SK-N-SH (cell line): ENCODE results near the gene HTT. TPM values are rescaled to one million over a fixed set of nuclear protein-coding genes. Genes with fewer than 3 reads are reported as not detected.

Experiments
- CTCF ChIA-PET: fragments of 300-600, 350-600 bp; formaldehyde crosslinking; extraction: SDS; loops from one replicate; lab custom pipeline; 2021; lab: Yijun Ruan, JAX
- POLR2A ChIA-PET: fragments of 350-600 bp; sonication (Branson Sonifier 250); formaldehyde crosslinking; extraction: SDS; loops from one replicate; lab custom pipeline; 2020; ENCODE audit warnings: antibody characterized with exemption, inconsistent platforms; lab: Yijun Ruan, JAX
- DNase-seq: peaks from one replicate; pipeline ENCODE4 v3.0.0; 2012
- H2AFZ ChIP-seq: fragments of 200-600 bp; sonication (generic); 2 replicates; pipeline ENCODE4 v1.8.1; 2016; ENCODE audit warnings: antibody characterized with exemption, mild to moderate bottlenecking, low read depth
- H3F3A ChIP-seq: fragments of 200-600 bp; sonication (generic); replicated peaks from 2 replicates; pipeline ENCODE3; 2016; ENCODE audit warnings: antibody characterized with exemption, mild to moderate bottlenecking; ENCODE audit not compliant: insufficient read depth
- H3K27ac ChIP-seq, 2 experiments: fragments of 200-500 bp in 1 of 2; fragments of 200-600 bp in 1 of 2; sonication (Bioruptor generic) in 1 of 2; sonication (generic), shearing (Covaris generic) in 1 of 2; 2 replicates each; pipeline versions ENCODE4 v1.5.1 to v1.6.1; 2014 to 2016; ENCODE audit warnings: low read depth in 2 of 2, inconsistent platforms in 1 of 2, low read length in 1 of 2, mild to moderate bottlenecking in 1 of 2, mixed read lengths in 1 of 2
- H3K27me3 ChIP-seq: fragments of 200-600 bp; sonication (generic), shearing (Covaris generic); 2 replicates; pipeline ENCODE4 v1.6.1; 2016; ENCODE audit warnings: mixed run types; ENCODE audit not compliant: insufficient read depth
- H3K36me3 ChIP-seq, 2 experiments: fragments of 200-500 bp in 1 of 2; fragments of 200-600 bp in 1 of 2; sonication (Bioruptor generic) in 1 of 2; sonication (generic) in 1 of 2; replicated peaks in 1 of 2; 2 replicates each; pipeline versions ENCODE3 to v1.5.1; 2014 to 2016; ENCODE audit warnings: low read length in 1 of 2, mild to moderate bottlenecking in 1 of 2; ENCODE audit not compliant: insufficient read depth in 2 of 2, control insufficient read depth in 1 of 2
- H3K4me1 ChIP-seq, 2 experiments: fragments of 200-500 bp in 1 of 2; fragments of 200-600 bp in 1 of 2; sonication (Bioruptor generic) in 1 of 2; sonication (generic), shearing (Covaris generic) in 1 of 2; 2 replicates each; pipeline versions ENCODE4 v1.5.1 to v1.6.1; 2014 to 2016; ENCODE audit warnings: low read depth in 1 of 2, low read length in 1 of 2, mixed run types in 1 of 2; ENCODE audit not compliant: insufficient read depth in 2 of 2, control insufficient read depth in 1 of 2
- H3K4me2 ChIP-seq: fragments of 200-600 bp; sonication (generic), shearing (Covaris generic); 2 replicates; pipeline ENCODE4 v1.6.1; 2017; ENCODE audit warnings: mixed run types
- H3K4me3 ChIP-seq, 2 experiments: fragments of 200-500 bp in 1 of 2; fragments of 200-600 bp in 1 of 2; sonication (Bioruptor generic) in 1 of 2; sonication (generic), shearing (Covaris generic) in 1 of 2; 2 replicates each; pipeline versions ENCODE4 v1.5.1 to v1.8.1; 2014 to 2016; ENCODE audit warnings: low read depth in 2 of 2, inconsistent platforms in 1 of 2, low read length in 1 of 2, mild to moderate bottlenecking in 1 of 2, mixed read lengths in 1 of 2, moderate library complexity in 1 of 2
- H3K79me2 ChIP-seq: fragments of 200-600 bp; sonication (generic); 2 replicates; pipeline ENCODE4 v1.8.1; 2017; ENCODE audit warnings: mild to moderate bottlenecking; ENCODE audit not compliant: insufficient read depth
- H3K9ac ChIP-seq: fragments of 200-600 bp; sonication (generic); 2 replicates; pipeline ENCODE4 v1.6.1; 2017; ENCODE audit warnings: mixed run types
- H3K9me2 ChIP-seq: fragments of 200-600 bp; sonication (generic); 2 replicates; pipeline ENCODE4 v1.6.1; 2017; ENCODE audit warnings: mixed run types
- H3K9me3 ChIP-seq: fragments of 200-600 bp; sonication (generic); 2 replicates; pipeline ENCODE4 v1.6.1; 2017; ENCODE audit warnings: mixed run types, mild to moderate bottlenecking, moderate library complexity
- H4K20me1 ChIP-seq: fragments of 200-600 bp; sonication (generic); 2 replicates; pipeline ENCODE4 v1.6.1; 2017; ENCODE audit warnings: mild to moderate bottlenecking, mixed run types; ENCODE audit not compliant: insufficient read depth
- EP300 ChIP-seq, 2 experiments: IDR thresholded peaks; 2 replicates each; pipeline versions ENCODE4 v1.4.0 to v1.6.1; 2012; ENCODE audit warnings: borderline replicate concordance in 1 of 2, low read depth in 1 of 2, low read length in 1 of 2
- FOSL2 ChIP-seq: IDR thresholded peaks from 2 replicates; pipeline ENCODE4 v1.4.0; 2012; ENCODE audit warnings: low read depth, mild to moderate bottlenecking, moderate library complexity, borderline replicate concordance
- MXI1 ChIP-seq: IDR thresholded peaks from 2 replicates; pipeline ENCODE4 v1.6.1; 2012; ENCODE audit warnings: mild to moderate bottlenecking, low read depth, low read length, improper control_type of control experiment
- NRF1 ChIP-seq: IDR thresholded peaks from 2 replicates; pipeline ENCODE4 v1.6.1; 2012; ENCODE audit warnings: low read depth, mild to moderate bottlenecking, low read length
- POLR2AphosphoS5 ChIP-seq: IDR thresholded peaks from 2 replicates; pipeline ENCODE4 v1.6.1; 2012; ENCODE audit warnings: low read depth, low read length
- RAD21 ChIP-seq: IDR thresholded peaks from 2 replicates; pipeline ENCODE4 v1.6.1; 2012; ENCODE audit warnings: mild to moderate bottlenecking, low read length
- WGBS: methylation state at CpG from one replicate; pipeline ENCODE4 v1.1.6; 2017; ENCODE audit warnings: low lambda C conversion rate; 5-methylcytosine and 5-hydroxymethylcytosine counted together
- polyA plus RNA-seq, 3 experiments: library from polyadenylated mRNA; depleted of rRNA; stranded (reverse); fragments of >200 nt; gene quantifications; 2 replicates each; pipeline ENCODE4 v1.2.3, GENCODE V29; 2012
- TF ChIP-seq, protein P1 (sequence below): IDR thresholded peaks from 2 replicates; pipeline ENCODE4 v1.6.1; 2012; ENCODE audit warnings: mild to moderate bottlenecking, low read depth, low read length, moderate library complexity
- TF ChIP-seq, protein P2 (sequence below): fragments of 150-350 bp; IDR thresholded peaks from 2 replicates; pipeline ENCODE4 v1.6.1; 2016; ENCODE audit warnings: mild to moderate bottlenecking, low read depth, low read length
- TF ChIP-seq, protein P3 (sequence below): IDR thresholded peaks from 2 replicates; pipeline ENCODE4; 2012
- TF ChIP-seq, protein P4 (sequence below): IDR thresholded peaks from 2 replicates; pipeline ENCODE4 v1.4.0; 2012; ENCODE audit warnings: low read depth
- TF ChIP-seq, protein P5 (sequence below): fragments of 200-600 bp; sonication (generic); IDR thresholded peaks from 2 replicates; pipeline ENCODE4 v1.6.1; 2017; ENCODE audit warnings: antibody characterized with exemption, mild to moderate bottlenecking, moderate library complexity

The HTT gene
- polyA plus RNA-seq, 1 of the 3 experiments (the other 2 are of a cell fraction) = 11.3 TPM

DNA sequence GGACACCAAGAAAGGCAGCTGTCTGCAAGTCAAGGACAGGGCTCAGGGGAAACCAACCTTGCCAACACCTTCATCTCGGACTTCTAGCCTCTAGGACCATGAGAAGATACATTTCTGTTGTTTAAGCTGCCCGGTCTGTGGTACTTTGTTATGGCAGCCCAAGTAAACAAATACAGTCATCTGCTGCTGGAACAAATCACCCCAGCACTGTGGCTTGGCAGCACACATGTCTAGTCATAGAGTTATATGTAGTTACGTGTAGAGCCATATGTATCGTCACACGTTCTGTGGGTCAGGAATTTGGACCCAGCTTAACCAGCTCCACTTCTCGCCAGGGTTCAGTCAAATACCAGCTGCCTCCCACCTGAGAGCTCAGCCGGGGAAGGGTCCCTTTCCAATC is 2.7 kb upstream of the HTT start:
- DNase-seq = no peak
- peaks cover 8% of the 10 kb centered on the region for H3F3A ChIP-seq
- peaks cover 16% of the 10 kb centered on the region for H3K79me2 ChIP-seq
- POLR2A ChIA-PET = no interaction called here
- no peak for TF ChIP-seq FOSL2
- CTCF ChIA-PET = interaction anchor here (0.8 to 1.5 kb wide), 2 partner anchors 16 to 24 kb away, joined by 4 to 6 read pairs; no protein-coding TSS in a partner anchor
- peak overlapping the region; percentile 65; the same call in 1 of the 2 replicates for H2AFZ ChIP-seq
- no peaks in the 10 kb centered on the region for H3K9me3 ChIP-seq
- WGBS = 83% methylated on average over 5 of the region's 7 CpGs
- H3K9me2 ChIP-seq = no peaks in the 10 kb centered on the region
- H3K27me3 ChIP-seq = no peaks in the 10 kb centered on the region
- peaks cover 13% of the 10 kb centered on the region for H4K20me1 ChIP-seq
- H3K36me3 ChIP-seq = no peaks in the 10 kb centered on the region
- no peak overlapping the region for H3K27ac ChIP-seq
- H3K4me2 ChIP-seq = no peak overlapping the region
- peaks cover 5 to 15% of the 10 kb centered on the region in 2 experiments; a peak in 3 of 4 replicates for H3K4me1 ChIP-seq
- H3K9ac ChIP-seq = no peak overlapping the region
- no peak overlapping the region for H3K4me3 ChIP-seq

DNA sequence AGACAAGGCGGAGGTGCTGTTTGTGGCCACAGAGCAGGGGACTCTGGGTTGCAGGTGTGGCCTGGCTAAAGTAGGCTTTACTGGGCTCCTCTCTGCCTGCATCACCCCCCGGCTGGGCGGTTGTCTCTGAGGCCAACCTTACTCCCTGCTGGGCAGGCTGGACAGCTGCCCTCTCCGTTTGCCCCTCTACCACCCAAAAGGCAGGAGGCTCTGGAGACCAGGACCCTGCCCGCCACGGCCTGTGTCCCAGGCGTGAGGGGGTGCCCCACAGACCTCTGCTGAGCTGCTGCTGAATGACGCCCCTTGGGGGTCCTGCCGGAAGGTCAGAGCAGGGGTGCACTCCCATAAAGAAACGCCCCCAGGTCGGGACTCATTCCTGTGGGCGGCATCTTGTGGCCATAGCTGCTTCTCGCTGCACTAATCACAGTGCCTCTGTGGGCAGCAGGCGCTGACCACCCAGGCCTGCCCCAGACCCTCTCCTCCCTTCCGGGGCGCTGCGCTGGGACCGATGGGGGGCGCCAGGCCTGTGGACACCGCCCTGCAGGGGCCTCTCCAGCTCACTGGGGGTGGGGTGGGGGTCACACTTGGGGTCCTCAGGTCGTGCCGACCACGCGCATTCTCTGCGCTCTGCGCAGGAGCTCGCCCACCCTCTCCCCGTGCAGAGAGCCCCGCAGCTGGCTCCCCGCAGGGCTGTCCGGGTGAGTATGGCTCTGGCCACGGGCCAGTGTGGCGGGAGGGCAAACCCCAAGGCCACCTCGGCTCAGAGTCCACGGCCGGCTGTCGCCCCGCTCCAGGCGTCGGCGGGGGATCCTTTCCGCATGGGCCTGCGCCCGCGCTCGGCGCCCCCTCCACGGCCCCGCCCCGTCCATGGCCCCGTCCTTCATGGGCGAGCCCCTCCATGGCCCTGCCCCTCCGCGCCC is 1.1 kb upstream of the HTT start:
- Histone ChIP-seq H3K9me3 (no peaks in the 10 kb centered on the region), H3K27me3 (no peaks in the 10 kb centered on the region), H3F3A (peaks cover 8% of the 10 kb centered on the region), H2AFZ (peak overlapping the region; percentile 92), H3K4me1 (peaks cover 6 to 15% of the 10 kb centered on the region in 2 experiments; a peak in 3 of 4 replicates)
- POLR2A ChIA-PET = interaction anchor here (0.6 to 0.8 kb wide), 2 partner anchors 11 to 345 kb away, joined by 3 to 4 read pairs; no protein-coding TSS in a partner anchor
- peak; percentile 59 for DNase-seq
- TF ChIP-seq, protein P1, sequence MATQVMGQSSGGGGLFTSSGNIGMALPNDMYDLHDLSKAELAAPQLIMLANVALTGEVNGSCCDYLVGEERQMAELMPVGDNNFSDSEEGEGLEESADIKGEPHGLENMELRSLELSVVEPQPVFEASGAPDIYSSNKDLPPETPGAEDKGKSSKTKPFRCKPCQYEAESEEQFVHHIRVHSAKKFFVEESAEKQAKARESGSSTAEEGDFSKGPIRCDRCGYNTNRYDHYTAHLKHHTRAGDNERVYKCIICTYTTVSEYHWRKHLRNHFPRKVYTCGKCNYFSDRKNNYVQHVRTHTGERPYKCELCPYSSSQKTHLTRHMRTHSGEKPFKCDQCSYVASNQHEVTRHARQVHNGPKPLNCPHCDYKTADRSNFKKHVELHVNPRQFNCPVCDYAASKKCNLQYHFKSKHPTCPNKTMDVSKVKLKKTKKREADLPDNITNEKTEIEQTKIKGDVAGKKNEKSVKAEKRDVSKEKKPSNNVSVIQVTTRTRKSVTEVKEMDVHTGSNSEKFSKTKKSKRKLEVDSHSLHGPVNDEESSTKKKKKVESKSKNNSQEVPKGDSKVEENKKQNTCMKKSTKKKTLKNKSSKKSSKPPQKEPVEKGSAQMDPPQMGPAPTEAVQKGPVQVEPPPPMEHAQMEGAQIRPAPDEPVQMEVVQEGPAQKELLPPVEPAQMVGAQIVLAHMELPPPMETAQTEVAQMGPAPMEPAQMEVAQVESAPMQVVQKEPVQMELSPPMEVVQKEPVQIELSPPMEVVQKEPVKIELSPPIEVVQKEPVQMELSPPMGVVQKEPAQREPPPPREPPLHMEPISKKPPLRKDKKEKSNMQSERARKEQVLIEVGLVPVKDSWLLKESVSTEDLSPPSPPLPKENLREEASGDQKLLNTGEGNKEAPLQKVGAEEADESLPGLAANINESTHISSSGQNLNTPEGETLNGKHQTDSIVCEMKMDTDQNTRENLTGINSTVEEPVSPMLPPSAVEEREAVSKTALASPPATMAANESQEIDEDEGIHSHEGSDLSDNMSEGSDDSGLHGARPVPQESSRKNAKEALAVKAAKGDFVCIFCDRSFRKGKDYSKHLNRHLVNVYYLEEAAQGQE = 0 out of 2 replicates have a peak, but pooled peaks have one; percentile 32
- TF ChIP-seq, protein P2, sequence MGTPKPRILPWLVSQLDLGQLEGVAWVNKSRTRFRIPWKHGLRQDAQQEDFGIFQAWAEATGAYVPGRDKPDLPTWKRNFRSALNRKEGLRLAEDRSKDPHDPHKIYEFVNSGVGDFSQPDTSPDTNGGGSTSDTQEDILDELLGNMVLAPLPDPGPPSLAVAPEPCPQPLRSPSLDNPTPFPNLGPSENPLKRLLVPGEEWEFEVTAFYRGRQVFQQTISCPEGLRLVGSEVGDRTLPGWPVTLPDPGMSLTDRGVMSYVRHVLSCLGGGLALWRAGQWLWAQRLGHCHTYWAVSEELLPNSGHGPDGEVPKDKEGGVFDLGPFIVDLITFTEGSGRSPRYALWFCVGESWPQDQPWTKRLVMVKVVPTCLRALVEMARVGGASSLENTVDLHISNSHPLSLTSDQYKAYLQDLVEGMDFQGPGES = no peak
- TF ChIP-seq RAD21 (no peak), EP300 (IDR thresholded peaks at IDR 0.05; ENCODE audit: borderline replicate concordance in 1 of 2, low read depth in 1 of 2, low read length in 1 of 2) (no peak), POLR2AphosphoS5 (peak; percentile 62), MXI1 (peak; percentile 42; the same call in 1 of the 2 replicates), NRF1 (peak; percentile 40; the same call in 1 of the 2 replicates)
- TF ChIP-seq, protein P3, sequence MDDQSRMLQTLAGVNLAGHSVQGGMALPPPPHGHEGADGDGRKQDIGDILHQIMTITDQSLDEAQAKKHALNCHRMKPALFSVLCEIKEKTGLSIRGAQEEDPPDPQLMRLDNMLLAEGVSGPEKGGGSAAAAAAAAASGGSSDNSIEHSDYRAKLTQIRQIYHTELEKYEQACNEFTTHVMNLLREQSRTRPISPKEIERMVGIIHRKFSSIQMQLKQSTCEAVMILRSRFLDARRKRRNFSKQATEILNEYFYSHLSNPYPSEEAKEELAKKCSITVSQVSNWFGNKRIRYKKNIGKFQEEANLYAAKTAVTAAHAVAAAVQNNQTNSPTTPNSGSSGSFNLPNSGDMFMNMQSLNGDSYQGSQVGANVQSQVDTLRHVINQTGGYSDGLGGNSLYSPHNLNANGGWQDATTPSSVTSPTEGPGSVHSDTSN = peak; percentile 25; the same call in 1 of the 2 replicates
- TF ChIP-seq, protein P4, sequence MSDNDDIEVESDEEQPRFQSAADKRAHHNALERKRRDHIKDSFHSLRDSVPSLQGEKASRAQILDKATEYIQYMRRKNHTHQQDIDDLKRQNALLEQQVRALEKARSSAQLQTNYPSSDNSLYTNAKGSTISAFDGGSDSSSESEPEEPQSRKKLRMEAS = peak; percentile 78; the same call in 1 of the 2 replicates
- TF ChIP-seq, protein P5, sequence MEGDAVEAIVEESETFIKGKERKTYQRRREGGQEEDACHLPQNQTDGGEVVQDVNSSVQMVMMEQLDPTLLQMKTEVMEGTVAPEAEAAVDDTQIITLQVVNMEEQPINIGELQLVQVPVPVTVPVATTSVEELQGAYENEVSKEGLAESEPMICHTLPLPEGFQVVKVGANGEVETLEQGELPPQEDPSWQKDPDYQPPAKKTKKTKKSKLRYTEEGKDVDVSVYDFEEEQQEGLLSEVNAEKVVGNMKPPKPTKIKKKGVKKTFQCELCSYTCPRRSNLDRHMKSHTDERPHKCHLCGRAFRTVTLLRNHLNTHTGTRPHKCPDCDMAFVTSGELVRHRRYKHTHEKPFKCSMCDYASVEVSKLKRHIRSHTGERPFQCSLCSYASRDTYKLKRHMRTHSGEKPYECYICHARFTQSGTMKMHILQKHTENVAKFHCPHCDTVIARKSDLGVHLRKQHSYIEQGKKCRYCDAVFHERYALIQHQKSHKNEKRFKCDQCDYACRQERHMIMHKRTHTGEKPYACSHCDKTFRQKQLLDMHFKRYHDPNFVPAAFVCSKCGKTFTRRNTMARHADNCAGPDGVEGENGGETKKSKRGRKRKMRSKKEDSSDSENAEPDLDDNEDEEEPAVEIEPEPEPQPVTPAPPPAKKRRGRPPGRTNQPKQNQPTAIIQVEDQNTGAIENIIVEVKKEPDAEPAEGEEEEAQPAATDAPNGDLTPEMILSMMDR = peak; percentile 36
- TF ChIP-seq, all 33 proteins: peak for 7
- H3K9me2 ChIP-seq = no peaks in the 10 kb centered on the region
- H3K36me3 ChIP-seq = no peaks in the 10 kb centered on the region
- peak overlapping the region; percentile 59; the same call in 1 of the 2 replicates for H3K9ac ChIP-seq
- H4K20me1 ChIP-seq = peaks cover 29% of the 10 kb centered on the region
- peaks cover 33% of the 10 kb centered on the region for H3K79me2 ChIP-seq
- peak overlapping the region; percentile 28 to 72; a peak in 2 of 4 replicates for H3K27ac ChIP-seq
- H3K4me3 ChIP-seq = peak overlapping the region; percentile 66 to 75
- peak overlapping the region; percentile 95 for H3K4me2 ChIP-seq
- 6% methylated on average over 3 of the region's 54 CpGs for WGBS
- CTCF ChIA-PET = interaction anchor here (0.6 to 1.5 kb wide), 8 partner anchors 8 to 103 kb away, joined by 3 to 6 read pairs (median 4); no protein-coding TSS in a partner anchor
